Sigmoid colon (tissue), 4 donors: ENCODE measurements around the gene CAMTA1.

ENCODE experiments used
- CTCF ChIP-seq, 4 experiments: fragments of 450-650 bp in 3 of 4; fragments of 200-600 bp in 1 of 4; IDR thresholded peaks; one replicate each; pipeline ENCODE4 v1.5.1; 2016 to 2019; ENCODE audit warnings: antibody characterized with exemption in 4 of 4, mild to moderate bottlenecking in 3 of 4, moderate library complexity in 2 of 4
- EP300 ChIP-seq, 4 donors: sonication (generic); formaldehyde crosslinking; IDR thresholded peaks; one replicate each; pipeline ENCODE4 v1.6.1; 2017; ENCODE audit warnings: antibody characterized with exemption in 4 of 4
- POLR2A ChIP-seq, 2 donors: fragments of 450-650 bp; IDR thresholded peaks; one replicate each; pipeline ENCODE4 v1.6.1; 2016; ENCODE audit warnings: antibody characterized with exemption in 2 of 2, mild to moderate bottlenecking in 2 of 2, moderate library complexity in 2 of 2
- POLR2AphosphoS5 ChIP-seq, 4 donors: sonication (generic); formaldehyde crosslinking; IDR thresholded peaks; one replicate each; pipeline ENCODE4 v1.6.1; 2017; ENCODE audit warnings: antibody characterized with exemption in 4 of 4

GRCh38 chr1:7784492-7785071 is 999.3 kb downstream of the CAMTA1 start:
- TF ChIP-seq POLR2AphosphoS5 (IDR thresholded peaks at IDR 0.05) (no peak), CTCF (IDR thresholded peaks at IDR 0.05) (no peak), EP300 (IDR thresholded peaks at IDR 0.05) (no peak), POLR2A (IDR thresholded peaks at IDR 0.05) (no peak)
